Measurements from ENCODE around the gene ZNF24. TPM values are rescaled to one million over a fixed set of nuclear protein-coding genes. Genes with fewer than 3 reads are reported as not detected.

Gene ZNF24
- total and polyA plus RNA-seq, 10 of the 15 experiments (the other 5 are each of a cell fraction or from before 2014, with no cell fraction given): 13.6 to 41.7 (median 28.3) TPM

GRCh38 chr18:35344736-35345459 lies 678 bp upstream of the ZNF24 start:
- intact Hi-C loops (cut with micrococcal nuclease; ENCODE audit: unreplicated experiment): loop anchor here (2.0 to 10.0 kb wide), 4 partner anchors 53 to 300 kb away; partner anchors contain the start of genes INO80C, MAPRE2, ZNF397 and ZSCAN30
- ChIA-PET CTCF (interaction anchor here (0.8 to 3.8 kb wide), 11 partner anchors 10 to 152 kb away, joined by 3 to 41 read pairs (median 5); partner anchors contain the start of gene ZNF397), SMC1A (ENCODE audit: uncharacterized antibody, unreplicated experiment) (interaction anchor here (0.8 to 2.6 kb wide), 15 partner anchors 10 to 316 kb away, joined by 3 to 21 read pairs (median 3); partner anchors contain the start of genes ZNF397 and ZSCAN30), POLR2A (interaction anchor here (0.5 to 2.1 kb wide), 10 partner anchors 11 to 627 kb away, joined by 3 to 13 read pairs (median 3); partner anchors contain the start of genes MAPRE2, ZNF397 and ZSCAN30), RAD21 (ENCODE audit: unreplicated experiment) (interaction anchor here (0.8 to 3.0 kb wide), 8 partner anchors 10 to 315 kb away, joined by 3 to 17 read pairs (median 3); partner anchors contain the start of gene ZSCAN30)
- no peak for ATAC-seq
- peaks cover 0 to 4% of the 10 kb centered on the region in 2 experiments; a peak in 2 of 4 replicates for H3K36me3 ChIP-seq (ENCODE audit: control insufficient read depth in 2 of 2, insufficient read depth in 2 of 2, low read length in 1 of 2)
- no TSS peak for BruUV-seq (replicated peaks)
- TF ChIP-seq ZBTB33 (IDR thresholded peaks at IDR 0.05) (peak; percentile 67; the same call in 1 of the 2 replicates), TCF12 (IDR thresholded peaks at IDR 0.05; ENCODE audit: low read depth, low read length) (0 out of 2 replicates have a peak, but pooled peaks have one; percentile 13)
- TF ChIP-seq, protein P1, sequence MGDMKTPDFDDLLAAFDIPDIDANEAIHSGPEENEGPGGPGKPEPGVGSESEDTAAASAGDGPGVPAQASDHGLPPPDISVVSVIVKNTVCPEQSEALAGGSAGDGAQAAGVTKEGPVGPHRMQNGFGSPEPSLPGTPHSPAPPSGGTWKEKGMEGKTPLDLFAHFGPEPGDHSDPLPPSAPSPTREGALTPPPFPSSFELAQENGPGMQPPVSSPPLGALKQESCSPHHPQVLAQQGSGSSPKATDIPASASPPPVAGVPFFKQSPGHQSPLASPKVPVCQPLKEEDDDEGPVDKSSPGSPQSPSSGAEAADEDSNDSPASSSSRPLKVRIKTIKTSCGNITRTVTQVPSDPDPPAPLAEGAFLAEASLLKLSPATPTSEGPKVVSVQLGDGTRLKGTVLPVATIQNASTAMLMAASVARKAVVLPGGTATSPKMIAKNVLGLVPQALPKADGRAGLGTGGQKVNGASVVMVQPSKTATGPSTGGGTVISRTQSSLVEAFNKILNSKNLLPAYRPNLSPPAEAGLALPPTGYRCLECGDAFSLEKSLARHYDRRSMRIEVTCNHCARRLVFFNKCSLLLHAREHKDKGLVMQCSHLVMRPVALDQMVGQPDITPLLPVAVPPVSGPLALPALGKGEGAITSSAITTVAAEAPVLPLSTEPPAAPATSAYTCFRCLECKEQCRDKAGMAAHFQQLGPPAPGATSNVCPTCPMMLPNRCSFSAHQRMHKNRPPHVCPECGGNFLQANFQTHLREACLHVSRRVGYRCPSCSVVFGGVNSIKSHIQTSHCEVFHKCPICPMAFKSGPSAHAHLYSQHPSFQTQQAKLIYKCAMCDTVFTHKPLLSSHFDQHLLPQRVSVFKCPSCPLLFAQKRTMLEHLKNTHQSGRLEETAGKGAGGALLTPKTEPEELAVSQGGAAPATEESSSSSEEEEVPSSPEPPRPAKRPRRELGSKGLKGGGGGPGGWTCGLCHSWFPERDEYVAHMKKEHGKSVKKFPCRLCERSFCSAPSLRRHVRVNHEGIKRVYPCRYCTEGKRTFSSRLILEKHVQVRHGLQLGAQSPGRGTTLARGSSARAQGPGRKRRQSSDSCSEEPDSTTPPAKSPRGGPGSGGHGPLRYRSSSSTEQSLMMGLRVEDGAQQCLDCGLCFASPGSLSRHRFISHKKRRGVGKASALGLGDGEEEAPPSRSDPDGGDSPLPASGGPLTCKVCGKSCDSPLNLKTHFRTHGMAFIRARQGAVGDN (IDR thresholded peaks at IDR 0.05): no peak
- peak overlapping the region; percentile 95 for H2AFZ ChIP-seq (ENCODE audit: control insufficient read depth, low read depth, low read length)
- peak overlapping the region; percentile 97 for H3K9ac ChIP-seq (ENCODE audit: control insufficient read depth, insufficient read depth, low read length)
- H3K9me3 ChIP-seq (replicated peaks; ENCODE audit: control insufficient read depth, insufficient read depth, low read length): peaks cover 2% of the 10 kb centered on the region; the same call in 2 of the 3 replicates
- H3K79me2 ChIP-seq (ENCODE audit: control insufficient read depth, insufficient read depth, low read length): peaks cover 37% of the 10 kb centered on the region
- WGBS (ENCODE audit: insufficient coverage, insufficient replicate concordance, low lambda C conversion rate, missing lambda C conversion rate): 38% methylated on average over 12 of the region's 12 CpGs
- peak overlapping the region; percentile 98 for H3K27ac ChIP-seq (ENCODE audit: control insufficient read depth, insufficient read depth)
- peak overlapping the region; percentile 82 for H3K4me2 ChIP-seq (ENCODE audit: control insufficient read depth, insufficient read depth)
- in situ Hi-C loops (cut with MboI): loop anchor here (5.0 to 10.0 kb wide), 3 partner anchors 53 to 320 kb away; partner anchors contain the start of genes ZNF397 and ZSCAN30
- peaks cover 7% of the 10 kb centered on the region; the same call in 1 of the 2 replicates for H3K4me1 ChIP-seq (ENCODE audit: control insufficient read depth, insufficient read depth, low read length)
- no peak for DNase-seq (ENCODE audit: low read depth, low spot score)
- no peaks in the 10 kb centered on the region for H4K20me1 ChIP-seq (ENCODE audit: control insufficient read depth, insufficient read depth)
- no peak for FAIRE-seq
- no peaks in the 10 kb centered on the region for H3K27me3 ChIP-seq (replicated peaks in 1 of 2; ENCODE audit: control insufficient read depth in 2 of 2, insufficient read depth in 2 of 2, low read length in 1 of 2)
- H3K4me3 ChIP-seq: peak overlapping the region; percentile 82
